Epithelial cell of esophagus (primary cell): ENCODE measurements around the gene NUDT16L1.
A peak's percentile ranks its signal among the peaks of the same experiment; 100 is the strongest.

Experiments
- DNase-seq: peaks from one replicate; pipeline ENCODE4 v3.0.0; 2010; ENCODE audit warnings: low read depth
- H3K4me3 ChIP-seq: 2 replicates; pipeline ENCODE4 v1.5.1; 2011; ENCODE audit warnings: mild to moderate bottlenecking, low read length, control low read depth
- TF ChIP-seq, protein P1 (sequence below): IDR thresholded peaks from 2 replicates; pipeline ENCODE4 v1.5.1; 2011; ENCODE audit warnings: low read depth, mild to moderate bottlenecking, low read length, control low read depth, inconsistent platforms; ENCODE audit not compliant: insufficient read depth; ENCODE audit errors: missing control alignments

The NUDT16L1 gene

DNA sequence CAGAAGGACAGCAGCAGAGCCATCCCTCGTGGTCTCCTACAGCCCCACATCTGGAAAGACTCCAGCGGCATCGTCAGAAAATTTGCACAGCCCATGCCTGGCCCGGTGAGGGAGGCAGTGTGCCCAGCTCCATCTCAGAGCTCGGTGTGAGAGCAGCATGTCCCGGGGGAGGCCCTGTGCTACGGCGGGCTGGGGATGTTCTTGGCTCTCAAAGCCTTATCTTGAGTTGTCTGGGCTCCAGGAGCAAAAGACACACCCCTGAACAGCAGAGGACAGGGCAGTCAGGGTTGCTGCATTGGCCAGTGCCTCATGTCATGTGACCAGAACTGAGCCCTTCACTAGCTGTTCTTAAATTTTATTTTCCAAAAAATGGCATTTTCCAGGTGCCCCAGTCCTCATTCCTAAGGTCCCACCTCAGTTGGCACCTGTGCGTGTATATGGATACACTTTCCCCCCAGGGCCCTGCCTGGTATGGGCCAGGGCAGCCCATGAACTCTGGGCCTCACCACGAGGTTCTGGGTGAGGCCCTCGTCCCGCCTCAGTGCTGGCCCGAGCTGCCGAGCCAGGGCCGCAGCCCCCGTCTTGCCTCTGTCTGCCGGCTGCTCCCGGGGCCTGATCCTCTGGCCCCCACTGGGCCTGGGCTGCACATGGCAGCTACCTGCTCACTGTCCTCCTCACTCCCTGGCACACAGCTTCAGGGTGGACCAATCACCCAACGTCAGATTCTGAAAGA, 3.0 kb downstream of the NUDT16L1 start:
- TF ChIP-seq, protein P1, sequence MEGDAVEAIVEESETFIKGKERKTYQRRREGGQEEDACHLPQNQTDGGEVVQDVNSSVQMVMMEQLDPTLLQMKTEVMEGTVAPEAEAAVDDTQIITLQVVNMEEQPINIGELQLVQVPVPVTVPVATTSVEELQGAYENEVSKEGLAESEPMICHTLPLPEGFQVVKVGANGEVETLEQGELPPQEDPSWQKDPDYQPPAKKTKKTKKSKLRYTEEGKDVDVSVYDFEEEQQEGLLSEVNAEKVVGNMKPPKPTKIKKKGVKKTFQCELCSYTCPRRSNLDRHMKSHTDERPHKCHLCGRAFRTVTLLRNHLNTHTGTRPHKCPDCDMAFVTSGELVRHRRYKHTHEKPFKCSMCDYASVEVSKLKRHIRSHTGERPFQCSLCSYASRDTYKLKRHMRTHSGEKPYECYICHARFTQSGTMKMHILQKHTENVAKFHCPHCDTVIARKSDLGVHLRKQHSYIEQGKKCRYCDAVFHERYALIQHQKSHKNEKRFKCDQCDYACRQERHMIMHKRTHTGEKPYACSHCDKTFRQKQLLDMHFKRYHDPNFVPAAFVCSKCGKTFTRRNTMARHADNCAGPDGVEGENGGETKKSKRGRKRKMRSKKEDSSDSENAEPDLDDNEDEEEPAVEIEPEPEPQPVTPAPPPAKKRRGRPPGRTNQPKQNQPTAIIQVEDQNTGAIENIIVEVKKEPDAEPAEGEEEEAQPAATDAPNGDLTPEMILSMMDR = no peak
- H3K4me3 ChIP-seq = no peak overlapping the region
- DNase-seq = no peak

DNA sequence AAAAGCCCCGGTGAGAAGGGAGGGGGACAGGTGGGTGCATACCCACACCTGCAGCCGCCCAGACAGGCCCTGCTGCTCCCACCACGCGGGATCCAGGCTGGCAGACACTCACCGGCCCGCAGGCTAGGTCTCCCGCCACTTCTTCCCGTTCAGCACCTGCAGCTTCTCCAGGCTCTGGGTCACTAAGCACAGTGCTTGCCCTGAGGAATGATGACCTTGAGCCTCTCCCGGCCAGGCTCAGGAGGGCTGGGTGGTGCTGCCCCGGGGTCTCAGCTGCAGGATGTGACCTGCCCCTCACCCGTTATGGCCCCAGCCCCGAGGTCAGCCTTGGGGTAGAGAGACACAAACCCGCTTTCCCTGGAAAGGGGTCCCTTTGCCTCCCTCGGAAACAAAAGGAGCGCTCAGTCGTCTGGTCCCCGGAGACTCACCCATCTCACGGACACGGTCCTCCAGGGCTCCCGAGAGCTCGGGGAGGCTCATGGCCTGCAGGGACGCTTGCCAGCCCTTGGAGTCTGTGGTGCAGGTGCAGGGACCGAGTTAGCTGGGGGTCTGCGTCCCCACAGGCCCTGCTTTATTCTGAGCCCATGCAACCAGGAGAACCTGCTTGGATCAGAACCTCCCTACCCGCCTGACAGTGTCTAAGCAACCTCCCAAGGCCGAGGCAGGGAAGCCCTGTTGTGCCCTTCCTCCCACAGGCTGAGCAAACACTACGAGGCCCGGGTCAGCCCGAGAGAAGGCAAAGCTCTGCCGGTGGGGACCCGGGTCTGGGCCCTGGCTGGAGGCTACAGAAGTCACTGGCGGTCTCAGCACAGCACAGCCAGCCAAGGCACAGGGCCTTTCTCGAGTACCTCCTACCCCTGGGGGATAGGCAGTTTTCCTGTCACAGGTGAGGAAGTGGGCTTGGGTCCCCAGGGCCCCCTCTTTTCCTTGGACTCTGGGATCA, 3.8 kb downstream of the NUDT16L1 start:
- H3K4me3 ChIP-seq = no peak overlapping the region
- no peak for DNase-seq
- TF ChIP-seq, protein P1 = no peak

DNA sequence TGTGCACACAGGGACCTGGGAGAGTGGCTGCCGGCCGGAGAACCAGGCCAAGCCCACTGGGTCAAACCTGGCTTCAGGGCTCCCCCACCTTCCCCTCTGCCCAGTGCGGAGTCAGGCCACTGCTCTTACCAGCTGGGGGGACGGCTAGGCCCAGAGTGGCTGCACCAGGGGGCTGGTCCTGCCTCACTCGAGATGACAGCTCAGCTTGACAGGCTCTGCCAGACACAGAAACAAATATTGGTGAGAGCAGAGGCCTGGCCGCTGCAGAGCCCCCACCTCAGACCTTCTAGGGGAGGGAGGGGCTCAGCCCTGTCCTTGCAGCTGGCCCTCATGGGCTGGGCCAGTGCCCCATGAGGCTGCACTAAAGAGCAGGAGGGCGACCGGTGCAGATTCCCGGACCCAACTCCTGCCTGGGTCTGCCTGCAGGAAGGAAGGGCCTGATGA, 4.5 kb downstream of the NUDT16L1 start:
- DNase-seq = no peak
- H3K4me3 ChIP-seq = no peak overlapping the region
- TF ChIP-seq, protein P1 = no peak

DNA sequence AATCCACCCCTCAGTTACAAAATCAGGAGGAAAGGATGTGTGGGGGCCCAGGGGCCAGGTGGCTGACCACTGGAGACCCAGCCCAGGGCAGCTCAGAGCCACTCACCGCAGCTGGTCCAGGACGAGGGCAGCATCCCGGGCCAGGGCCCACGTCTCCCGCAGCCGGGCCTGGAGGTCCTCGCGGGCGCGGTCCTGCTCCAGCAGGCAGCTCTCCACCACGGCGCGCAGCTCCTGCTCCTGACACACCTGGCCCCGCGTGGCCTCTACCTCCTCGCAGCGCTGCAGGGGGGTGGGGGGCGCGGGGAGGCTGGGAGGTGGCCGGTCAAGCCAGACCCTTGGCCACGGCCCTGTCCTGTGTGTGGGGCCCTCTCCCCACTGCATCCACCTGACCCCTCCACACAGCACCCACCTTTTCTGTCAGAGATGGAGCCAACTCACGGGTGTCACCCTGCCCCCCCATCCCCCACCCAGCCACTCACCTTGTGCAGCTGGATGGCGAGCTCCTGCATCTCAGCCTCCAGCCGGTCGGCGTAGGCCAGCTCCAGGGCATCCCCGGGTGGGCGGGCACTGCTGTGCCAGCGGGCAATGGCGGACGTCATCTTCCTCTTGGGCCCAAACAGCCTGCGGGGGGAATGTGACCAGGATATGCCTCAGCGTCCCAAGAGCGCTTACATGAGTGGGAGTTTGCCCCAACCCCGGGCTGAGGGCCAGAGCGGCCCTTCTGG, 5.1 kb downstream of the NUDT16L1 start:
- no peak for DNase-seq
- TF ChIP-seq, protein P1 = no peak
- no peak overlapping the region for H3K4me3 ChIP-seq

DNA sequence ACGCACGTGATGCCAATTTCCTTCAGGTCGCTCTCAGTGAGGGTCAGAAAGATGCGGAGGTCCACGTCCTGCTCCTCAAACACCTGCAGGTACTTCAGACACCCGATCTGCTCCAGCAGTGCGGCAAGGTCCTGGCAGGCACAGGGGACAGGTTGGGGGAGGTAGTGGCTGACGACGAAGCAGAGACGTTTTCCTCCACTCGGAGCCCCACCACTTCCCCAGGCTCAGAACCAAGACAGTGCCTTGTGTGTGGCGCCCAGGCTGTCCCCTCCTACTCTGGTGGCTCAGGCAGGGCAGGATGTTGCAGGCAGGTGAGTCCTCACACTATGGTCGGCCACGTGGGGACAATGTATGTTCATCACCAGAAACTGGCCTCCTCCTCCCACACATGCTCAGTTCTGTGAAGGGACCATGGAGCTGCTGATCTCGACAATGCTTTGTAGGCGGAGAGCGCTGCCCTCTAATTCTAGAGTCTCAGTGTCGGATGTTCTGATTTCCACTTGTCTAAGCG, 5.7 kb downstream of the NUDT16L1 start:
- TF ChIP-seq, protein P1 = no peak
- DNase-seq = no peak
- H3K4me3 ChIP-seq = no peak overlapping the region

DNA sequence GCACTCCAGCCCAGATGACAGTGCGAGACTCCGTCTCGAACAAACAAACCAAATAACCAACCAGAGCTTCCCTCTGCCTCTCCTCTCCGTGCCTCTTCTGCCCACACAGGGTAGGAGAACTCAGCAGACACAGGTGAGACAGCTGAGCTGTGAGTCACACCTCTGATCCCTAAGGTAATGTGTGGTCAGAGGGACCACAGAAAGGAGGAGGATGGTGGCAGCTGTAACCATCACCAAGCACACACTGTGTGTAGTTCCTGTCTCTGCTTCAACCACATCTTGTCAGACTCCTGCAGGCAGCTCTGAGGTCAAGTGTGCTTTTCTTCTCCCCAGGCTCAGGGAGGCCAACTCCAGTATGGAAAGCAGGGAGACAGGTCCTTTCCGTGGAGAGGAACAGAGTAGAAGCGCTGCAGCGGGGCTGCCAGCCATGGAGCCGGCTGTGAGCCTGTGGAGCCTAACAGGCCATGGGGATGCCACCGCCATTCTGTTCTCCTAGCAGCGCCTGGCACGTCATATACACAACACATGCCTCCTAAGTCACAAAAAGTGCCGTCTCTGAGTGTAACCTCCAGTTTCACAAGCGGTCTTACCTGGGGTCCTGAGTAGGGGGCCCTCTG, 7.1 kb downstream of the NUDT16L1 start:
- H3K4me3 ChIP-seq = no peak overlapping the region
- TF ChIP-seq, protein P1 = no peak
- peak; percentile 55 for DNase-seq
